HG03139 (cell line): ENCODE measurements around the gene TOM1L2.
"Not testable (repeated sequence)": the region's sequence is repeated elsewhere in the genome, so short reads cannot be mapped to it uniquely, and the experiment has no call there.

Experiments used
- ATAC-seq: cut with Tn5 transposase; IDR thresholded peaks from one replicate; pipeline ENCODE4 v1.9.1; 2021; ENCODE audit not compliant: unreplicated experiment

The TOM1L2 gene

GRCh38 chr17:17811381-17812210 is 160.6 kb downstream of the TOM1L2 start:
- ATAC-seq, result no peak

DNA sequence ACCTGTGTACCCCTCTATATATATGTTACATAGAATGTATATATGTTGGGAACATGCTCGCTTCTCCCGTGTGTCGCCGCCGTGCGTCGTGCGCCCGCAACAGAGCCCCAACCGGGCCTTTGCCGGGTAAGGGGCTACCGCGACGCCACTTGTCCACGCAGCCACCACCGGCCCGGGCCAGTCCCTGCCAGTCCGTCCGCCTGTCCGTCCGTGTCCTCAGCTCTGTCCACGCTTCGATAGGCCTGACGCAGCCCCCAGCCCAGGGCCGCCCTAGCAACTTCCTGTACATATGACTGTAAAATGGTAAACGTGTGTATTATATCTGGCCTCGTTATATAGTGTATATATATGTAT is 161.3 kb downstream of the TOM1L2 start:
- no peak for ATAC-seq

DNA sequence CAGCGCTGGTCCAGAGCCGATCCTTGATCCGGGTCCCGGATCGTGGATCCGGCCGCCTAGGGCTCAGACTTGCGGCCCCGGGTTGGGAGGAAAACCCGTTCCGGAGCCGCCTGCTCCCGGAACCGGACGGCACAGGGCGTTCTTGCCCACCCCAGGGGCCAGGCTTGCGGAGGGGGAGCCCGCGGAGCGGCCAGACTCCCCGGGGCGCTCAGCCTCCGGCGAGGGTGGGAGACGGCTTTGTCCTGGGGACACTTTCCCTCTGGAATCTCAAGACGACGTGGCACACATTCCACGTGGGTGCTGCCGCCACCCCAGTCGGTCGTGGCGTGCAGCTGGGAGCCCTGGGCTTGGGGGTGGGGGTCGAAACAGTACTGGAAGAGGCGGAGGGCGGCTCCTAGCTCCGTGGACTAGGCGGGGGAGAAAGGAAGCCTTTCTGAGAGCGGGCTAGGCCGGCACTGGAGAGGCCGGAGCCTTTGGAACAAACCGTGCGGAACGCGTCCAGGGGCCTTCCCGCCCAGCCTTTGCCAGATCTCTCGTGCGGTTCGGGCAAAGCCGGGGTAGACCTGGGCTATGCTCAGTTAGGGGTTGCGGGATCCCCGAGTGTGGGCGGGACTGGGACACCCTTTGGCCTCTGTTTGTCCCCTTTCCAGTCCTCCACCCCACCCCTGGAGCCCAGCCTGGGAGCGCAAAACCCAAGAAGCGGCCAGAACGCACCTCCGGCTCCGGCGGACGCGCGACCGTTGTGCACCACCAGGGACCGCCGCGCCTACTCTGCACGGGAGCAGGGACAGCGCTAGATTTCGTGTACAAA is 161.9 kb downstream of the TOM1L2 start:
- no peak for ATAC-seq

- ATAC-seq, result no peak
Measured at GRCh38 chr17:17809531-17810083, 162.6 kb downstream of the TOM1L2 start.

- ATAC-seq, result no peak
Measured at GRCh38 chr17:17808706-17809432, 163.3 kb downstream of the TOM1L2 start.

GRCh38 chr17:17808200-17808599 is 164.0 kb downstream of the TOM1L2 start:
- ATAC-seq, result not testable (repeated sequence)

GRCh38 chr17:17807440-17807839 is 164.8 kb downstream of the TOM1L2 start:
- ATAC-seq, result no peak

DNA sequence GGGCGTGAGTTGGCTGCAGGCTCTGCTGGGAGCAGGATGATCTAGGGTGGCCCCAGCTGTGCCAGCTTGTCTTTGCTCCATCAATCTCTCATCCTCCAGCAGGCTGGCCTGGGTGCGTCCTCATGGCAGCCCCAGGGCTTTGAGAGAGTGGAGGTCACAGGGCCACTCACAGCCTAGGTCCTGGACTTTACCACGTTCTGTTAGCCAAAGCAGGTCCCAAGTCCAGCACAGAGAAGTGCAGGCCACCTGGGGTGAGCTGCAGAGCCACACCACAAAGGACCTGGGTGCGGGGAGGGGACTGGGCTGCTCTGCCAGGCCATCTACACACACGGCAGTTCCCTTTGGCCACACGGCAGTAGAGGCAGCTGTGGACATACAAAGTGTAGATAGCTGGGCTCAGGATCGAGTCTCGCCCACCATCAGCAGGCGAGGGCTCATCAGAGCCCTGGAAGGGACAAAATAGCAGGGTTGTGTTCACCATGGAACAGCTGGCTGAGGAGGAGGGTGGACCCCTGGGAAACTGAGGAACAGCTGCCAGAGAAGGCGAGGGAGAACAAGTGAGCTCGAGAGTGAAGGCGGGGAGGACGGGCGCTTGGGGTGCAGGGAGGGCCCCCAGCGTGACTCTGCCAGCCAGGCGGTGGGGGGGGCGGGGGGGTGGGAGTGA is 165.5 kb downstream of the TOM1L2 start:
- no peak for ATAC-seq

DNA sequence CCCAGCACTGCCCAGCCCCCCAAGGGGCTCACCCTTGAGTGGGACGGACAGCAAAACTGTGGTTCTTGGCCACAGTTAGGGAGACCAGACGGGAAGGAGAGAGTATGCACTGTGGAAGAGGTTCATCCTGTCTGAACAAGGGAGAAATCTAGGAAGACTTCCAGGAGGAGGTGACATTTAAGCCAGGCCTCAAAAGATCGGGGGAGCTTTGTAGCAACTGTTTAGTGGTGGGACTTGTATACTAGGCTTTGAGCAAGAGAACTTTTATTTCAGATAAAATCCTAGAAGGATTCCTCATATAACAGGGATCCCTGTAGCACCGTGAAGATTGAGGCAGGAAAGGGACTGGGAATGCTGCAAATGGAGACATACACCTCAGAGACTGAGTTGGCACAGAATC is 166.2 kb downstream of the TOM1L2 start:
- no peak for ATAC-seq

GRCh38 chr17:17805575-17805974 is 166.6 kb downstream of the TOM1L2 start:
- no peak for ATAC-seq

DNA sequence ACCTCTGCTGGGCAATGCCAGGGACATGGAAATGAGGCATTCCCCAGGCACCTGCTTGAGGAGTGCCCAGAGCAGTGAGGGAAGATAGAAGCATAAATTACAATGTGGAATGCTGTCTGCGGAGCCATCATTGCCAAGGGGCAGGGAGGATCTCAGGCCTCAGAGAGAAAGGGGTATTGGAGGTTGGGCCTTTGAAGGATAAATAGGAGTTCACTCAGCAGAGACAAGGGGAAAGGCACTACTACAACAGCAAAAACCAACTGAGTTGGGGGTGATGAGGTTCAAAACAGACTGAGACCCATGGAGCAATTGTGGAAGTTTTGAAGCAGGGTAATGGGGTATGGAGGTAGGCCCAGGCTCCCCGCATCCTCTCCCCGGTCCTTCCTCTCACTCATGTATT is 168.2 kb downstream of the TOM1L2 start:
- no peak for ATAC-seq

DNA sequence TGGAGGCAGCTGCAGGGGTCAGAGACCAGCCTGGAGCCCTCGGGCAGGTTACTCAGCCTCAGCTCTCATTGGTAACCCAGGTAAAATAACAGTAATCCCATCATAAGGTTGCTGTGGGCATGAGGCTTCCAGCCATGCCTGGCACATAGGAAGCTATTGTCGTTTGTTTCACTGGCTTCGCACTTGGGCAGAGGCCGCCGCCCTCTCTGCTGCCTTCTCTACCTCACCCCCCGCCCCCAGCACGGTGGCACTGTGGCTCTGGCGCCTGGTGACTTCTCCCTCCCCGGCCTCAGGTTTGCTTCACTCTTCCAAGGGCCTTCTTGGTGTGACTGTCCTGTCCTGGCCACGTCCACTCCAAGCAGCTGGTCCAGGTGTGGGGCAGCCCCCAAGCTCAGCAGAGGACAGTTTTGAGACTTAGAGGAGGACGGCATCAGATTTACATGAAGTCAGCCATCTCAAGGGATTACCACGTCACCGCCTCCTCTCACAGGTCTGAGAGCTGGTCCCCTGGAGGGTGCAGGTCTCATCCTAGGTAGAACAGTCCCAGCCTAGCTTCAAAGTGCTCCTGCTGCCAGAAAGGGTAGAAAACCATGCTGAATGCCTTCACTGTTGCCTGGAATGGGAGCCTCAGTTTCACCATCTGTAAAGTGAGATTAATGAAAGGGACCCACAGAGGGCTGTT is 170.3 kb downstream of the TOM1L2 start:
- no peak for ATAC-seq

DNA sequence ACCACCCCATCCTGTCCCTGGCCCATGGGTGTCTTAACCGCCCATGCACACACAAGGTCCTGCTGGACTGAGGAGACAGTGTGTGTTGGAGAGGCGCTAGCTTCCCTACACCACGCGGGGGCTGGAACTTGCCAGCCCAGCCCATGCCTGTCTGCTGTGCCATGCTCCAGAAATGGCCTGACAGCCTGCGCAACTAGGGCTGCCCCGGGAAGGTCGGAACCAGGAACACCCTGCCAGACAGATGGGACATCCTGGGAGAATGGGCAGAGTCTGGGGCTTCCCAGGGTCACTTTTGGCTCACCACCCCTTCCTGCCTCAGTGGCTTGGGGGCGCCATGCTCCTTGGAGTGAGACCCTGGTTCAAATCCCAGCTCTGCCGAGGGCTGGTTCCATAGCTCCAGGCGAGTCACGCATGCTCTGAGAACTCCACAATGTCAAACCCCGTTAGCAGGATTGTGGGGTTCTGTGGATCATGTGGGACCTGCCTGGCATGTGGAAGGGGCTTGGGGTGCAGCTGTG is 171.6 kb downstream of the TOM1L2 start:
- ATAC-seq, result no peak

DNA sequence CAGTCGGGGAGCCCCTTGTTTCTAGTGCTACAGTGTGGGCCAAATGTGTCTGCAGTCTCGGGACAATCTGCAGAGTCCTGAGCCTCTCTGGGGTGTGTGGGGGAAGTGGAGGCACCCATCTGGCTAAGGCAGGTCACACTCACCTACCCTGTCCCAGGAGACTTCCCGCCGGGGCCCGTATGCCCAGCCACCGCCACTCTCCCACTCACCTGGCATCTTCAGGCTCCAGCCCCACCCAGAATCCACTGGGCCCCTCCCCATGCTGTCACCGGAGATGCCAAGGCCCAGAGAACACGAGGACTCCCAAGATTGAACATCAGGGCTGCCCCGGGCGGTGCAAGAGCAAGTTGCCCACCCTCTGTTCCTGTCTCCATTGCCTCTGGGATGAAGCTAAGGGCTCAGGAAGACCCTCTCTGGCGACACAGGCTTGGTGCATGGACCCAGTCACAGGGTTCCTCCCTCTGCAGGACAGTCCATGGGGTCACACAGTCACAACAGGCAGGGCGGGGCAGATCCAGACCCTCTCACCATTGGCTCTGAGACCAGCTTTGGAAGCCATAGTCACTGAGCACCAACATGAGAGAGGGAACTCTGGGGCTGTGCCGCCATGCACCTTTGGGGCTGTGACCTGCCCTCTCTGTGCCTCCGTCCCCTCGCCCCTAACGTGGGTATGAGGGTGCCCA is 173.5 kb downstream of the TOM1L2 start:
- ATAC-seq, result no peak

GRCh38 chr17:17798010-17798556 is 174.1 kb downstream of the TOM1L2 start:
- ATAC-seq, result no peak

DNA sequence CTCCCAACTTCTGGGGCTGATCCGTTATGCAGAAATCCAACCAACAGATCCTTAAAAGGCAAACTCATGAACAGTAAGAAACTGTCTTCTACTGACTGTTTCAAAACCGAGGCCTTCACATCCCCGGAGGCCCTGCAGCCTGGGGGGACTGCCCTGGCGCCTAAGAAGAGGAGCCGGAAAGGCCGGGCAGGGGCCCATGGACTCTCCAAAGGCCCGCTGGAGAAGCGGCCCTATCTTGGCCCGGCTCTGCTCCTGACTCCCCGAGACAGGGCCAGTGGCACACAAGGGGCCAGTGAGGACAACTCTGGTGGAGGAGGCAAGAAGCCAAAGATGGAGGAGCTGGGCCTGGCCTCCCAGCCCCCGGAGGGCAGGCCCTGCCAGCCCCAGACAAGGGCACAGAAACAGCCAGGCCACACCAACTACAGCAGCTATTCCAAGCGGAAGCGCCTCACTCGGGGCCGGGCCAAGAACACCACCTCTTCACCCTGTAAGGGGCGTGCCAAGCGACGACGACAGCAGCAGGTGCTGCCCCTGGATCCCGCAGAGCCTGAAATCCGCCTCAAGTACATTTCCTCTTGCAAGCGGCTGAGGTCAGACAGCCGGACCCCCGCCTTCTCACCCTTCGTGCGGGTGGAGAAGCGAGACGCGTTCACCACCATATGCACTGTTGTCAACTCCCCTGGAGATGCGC is 174.9 kb downstream of the TOM1L2 start:
- no peak for ATAC-seq

GRCh38 chr17:17796787-17797061 is 175.5 kb downstream of the TOM1L2 start:
- no peak for ATAC-seq

GRCh38 chr17:17795946-17796786 is 176.0 kb downstream of the TOM1L2 start:
- no peak for ATAC-seq
